ENCODE measurements around the gene BRPF3.
A peak's percentile ranks its signal among the peaks of the same experiment; 100 is the strongest.
"Not testable (repeated sequence)": the region's sequence is repeated elsewhere in the genome, so short reads cannot be mapped to it uniquely, and the experiment has no call there.

BRPF3 gene

DNA sequence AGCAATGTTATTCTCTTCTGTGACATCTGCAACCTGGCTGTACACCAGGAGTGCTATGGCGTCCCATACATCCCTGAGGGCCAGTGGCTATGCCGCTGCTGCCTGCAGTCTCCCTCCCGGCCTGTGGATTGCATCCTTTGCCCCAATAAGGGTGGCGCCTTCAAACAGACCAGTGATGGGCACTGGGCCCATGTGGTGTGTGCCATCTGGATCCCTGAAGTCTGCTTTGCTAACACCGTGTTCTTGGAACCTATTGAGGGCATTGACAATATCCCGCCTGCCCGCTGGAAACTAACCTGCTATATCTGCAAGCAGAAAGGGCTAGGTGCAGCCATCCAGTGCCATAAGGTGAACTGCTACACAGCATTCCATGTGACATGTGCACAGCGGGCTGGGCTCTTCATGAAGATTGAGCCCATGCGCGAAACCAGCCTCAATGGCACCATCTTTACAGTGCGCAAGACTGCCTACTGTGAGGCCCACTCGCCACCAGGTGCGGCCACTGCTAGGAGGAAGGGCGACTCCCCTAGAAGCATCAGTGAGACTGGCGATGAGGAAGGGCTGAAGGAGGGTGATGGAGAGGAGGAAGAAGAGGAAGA, 4.6 kb downstream of the BRPF3 start:
- no peak for DNase-seq

DNA sequence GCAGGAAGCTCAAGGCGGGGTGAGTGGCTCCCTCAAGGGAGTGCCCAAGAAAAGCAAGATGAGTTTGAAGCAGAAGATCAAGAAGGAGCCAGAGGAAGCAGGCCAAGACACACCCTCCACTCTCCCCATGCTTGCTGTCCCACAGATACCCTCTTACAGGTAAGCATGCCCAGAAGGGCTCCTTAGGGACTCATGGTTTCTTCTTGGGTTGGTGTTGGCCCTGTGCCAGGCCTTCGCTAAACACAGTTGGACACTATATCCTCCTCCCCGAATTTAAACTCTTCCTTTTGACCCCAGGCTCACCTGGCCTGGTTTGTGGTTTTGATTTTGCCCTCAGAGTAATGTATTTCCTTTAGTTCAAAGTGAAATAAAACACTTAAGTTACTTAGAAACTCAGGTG, 5.1 kb downstream of the BRPF3 start:
- no peak for DNase-seq

DNA sequence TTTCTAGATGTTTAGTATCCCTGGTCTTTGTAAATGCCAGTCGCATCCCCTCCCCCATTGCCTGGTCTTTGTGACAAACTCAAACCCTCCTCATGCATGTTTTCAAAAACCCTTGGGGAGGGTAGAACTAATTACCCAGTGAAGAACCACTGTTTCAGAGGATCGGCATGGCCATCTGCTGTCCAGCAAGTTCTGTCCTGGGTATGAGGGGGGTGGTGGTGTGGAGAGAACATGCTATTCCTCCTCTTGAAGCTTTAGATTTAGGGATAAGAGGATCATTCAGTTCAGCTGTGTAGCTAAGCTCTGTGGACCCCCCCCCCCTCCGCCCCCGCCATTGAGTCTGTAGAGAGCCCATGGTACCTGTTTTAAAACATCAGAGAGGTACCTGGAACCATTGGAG, 5.6 kb downstream of the BRPF3 start:
- DNase-seq, result no peak

DNA sequence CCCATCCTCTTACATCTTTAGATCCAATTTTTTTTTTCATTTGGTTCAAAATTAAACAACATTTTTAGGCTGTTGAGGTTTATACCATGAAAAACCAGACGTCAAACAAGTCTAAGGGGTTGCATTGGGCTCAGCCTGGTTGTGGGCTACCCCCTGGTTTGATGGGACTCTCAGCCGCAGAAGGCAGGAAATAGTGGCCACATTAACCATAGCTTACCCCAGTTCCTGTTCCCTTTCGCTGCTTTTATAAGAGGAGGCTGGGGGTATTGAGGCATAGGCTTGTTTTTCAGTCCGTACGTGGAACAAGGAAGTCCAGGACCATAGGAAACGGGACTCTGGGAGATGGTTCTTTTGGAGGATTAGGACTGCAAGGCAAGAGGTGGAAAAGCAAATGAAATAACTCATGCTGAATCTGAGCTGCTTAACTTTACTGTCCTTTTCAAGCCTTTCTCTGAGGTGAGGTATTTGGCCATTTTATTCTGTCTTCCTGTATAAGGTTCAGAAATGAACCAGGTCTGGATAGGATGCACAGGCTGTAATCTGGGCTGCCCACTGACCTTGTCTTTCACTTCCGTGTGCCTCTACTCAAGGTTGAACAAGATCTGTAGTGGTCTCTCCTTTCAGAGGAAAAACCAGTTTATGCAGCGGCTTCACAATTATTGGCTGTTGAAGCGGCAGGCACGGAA, 7.7 kb downstream of the BRPF3 start:
- DNase-seq, result peak; percentile 56

DNA sequence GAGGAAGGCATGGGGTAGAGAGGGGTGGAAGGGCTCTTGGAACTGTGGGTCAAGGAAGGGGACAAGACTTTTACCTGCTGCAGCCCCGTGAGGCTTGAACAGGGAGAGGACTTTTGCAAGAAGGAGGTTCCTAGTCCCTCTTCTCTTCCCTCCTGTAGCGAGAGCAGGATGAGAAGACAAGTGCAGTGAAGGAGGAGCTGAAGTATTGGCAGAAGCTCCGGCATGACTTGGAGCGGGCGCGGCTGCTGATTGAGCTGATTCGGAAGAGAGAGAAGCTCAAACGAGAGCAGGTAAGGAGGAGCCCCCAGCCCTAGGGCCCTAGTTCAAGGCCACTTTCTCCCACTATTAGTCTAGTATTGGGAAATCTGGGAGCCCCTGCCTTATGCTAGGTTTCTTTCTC, 10.6 kb downstream of the BRPF3 start:
- no peak for DNase-seq

DNA sequence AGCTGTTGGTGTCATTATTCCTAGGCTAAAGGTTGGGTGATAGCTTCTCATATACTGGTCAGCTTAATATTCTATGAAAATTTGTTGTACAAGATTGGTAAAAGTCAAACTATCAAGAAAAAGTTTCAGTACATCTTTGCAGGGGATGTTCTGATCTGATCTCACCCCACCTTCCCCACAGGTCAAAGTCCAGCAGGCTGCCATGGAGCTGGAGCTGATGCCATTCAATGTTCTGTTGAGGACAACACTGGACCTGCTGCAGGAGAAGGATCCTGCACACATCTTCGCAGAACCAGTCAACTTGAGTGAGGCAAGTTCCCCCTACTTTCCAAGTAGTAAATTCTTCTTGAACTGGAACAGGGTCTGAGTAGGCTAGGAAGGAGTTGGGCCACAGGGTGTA, 13.1 kb downstream of the BRPF3 start:
- DNase-seq, result no peak

DNA sequence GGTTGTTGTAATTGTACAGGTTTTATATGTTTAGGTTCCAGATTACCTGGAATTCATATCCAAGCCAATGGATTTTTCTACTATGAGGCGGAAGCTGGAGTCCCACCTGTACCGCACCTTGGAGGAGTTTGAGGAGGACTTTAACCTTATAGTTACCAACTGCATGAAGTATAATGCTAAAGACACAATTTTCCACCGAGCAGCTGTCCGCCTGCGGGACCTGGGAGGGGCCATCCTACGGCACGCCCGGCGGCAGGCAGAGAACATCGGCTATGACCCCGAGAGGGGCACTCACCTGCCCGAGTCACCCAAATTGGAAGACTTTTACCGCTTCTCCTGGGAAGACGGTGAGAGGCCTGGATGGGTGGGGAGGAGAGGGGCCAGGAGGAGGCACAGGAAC, 13.6 kb downstream of the BRPF3 start:
- DNase-seq, result no peak

DNA sequence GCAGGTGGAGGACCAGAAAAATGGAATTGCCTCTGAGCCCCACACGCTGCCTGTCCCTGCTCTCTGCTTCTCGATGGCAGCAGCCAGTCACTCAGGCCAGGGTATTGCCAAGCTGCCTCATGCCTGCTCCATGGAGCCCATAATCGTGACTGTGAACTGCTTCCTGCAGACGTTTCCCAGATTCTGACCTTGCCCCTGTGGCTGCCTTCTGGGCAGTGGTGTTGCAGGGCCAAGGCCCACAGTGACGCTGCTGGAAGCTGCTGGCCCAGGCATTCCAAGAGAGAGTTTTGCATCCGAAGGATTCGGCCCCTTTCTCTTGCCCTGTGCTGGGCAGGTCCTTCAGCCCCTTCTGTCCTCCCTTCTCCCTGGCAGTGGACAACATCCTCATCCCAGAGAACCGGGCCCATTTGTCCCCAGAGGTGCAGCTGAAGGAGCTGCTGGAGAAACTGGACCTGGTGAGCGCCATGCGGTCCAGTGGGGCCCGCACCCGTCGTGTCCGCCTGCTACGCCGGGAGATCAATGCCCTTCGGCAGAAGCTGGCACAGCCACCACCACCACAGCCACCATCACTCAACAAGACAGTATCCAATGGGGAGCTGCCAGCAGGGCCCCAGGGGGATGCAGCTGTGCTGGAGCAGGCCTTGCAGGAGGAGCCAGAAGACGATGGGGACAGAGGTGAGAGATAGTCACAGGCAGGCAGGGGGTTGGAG, 14.5 kb downstream of the BRPF3 start:
- no peak for DNase-seq

DNA sequence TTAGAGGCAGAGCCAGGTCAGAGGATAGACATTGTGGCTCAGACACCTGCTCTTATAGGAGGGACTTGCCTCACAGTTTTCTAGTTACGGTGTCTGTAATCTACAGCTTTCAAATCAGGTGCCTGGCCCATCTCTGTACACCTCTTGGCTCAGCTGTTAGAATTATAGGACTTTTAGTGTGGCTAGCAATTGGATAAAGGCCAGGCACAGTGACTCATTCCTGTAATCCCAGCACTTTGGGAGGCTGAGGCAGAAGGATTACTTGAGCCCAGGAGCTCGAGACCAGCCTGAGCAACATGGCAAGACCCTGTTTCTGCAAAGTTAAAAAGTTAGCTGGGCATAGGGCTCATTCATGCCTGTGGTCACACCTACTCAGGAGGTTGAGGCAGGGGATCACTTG, 20.0 kb downstream of the BRPF3 start:
- no peak for DNase-seq

DNA sequence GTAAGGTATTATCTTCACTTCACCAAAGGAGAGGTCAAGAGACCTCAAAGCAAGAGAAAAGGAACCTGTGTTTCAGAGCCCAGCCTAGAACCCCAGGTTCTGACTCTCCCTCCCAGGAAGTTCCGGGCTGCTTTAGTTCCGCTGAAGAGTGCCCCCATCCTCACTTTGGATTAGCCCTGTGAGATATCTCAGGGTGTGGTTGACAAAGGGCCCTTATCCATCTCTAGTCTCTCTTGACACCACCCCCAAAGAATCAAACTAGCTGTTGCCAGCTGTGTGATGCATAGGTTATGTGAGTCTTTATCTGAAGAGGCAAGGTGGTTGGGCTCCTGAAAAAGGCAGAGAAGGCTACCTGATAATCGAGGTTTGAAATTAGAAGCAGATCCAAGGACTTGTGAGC, 20.6 kb downstream of the BRPF3 start:
- no peak for DNase-seq

DNA sequence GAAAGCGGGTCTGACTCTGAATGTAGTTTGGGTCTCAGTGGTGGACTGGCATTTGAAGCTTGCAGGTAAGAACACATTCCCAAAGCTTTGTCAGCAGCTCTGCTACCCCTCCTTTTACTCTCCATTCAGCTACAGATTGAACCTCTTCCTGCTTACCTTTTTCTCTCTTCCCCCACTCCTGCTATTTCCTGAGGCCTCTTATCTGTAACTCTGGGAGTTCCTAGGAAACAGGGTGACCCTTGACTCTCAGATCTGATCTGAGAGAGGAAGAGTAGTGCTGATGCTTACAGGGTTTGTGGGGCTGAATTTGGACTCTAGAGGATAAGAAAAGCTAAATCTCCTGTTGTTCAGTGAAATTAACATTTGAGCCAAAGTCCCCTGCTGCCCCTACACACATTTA, 21.4 kb downstream of the BRPF3 start:
- DNase-seq, result no peak

DNA sequence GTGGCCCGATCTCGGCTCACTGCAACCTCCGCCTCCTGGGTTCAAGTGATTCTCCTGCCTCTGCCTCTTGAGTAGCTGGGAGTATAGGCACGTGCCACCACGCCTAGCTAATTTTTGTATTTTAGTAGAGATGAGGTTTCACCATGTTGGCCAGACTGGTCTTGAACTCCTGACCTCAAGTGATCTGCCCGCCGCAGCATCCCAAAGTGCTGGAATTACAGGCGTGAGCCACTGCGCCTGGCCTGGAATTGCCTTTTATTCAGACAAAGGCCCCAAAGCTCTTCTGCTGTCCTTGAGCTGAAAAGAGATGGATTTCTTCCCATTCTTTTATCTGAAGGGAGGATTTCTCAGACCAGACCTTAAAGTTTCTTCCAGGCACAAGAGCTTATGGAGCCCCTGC, 22.0 kb downstream of the BRPF3 start:
- not testable (repeated sequence) for DNase-seq

DNA sequence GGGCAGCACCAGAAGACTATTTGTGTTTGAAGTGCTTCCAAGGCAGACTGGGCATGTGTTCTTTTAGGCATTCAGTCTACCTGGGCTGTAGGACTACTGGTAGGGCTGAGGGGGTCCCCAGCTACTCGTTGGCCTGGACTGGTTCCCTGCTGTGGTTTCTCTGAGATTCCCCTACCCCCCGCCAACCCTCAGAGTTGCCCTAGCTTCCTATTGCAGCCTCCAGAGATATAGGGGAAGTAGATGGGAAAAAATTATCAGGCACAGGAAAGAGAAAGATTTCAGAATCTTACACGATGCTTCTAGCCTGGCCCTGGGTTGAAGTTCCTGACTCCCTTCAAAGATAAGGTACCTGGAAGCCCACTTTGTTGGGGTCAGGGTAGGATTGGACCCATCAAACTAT, 22.5 kb downstream of the BRPF3 start:
- no peak for DNase-seq

DNA sequence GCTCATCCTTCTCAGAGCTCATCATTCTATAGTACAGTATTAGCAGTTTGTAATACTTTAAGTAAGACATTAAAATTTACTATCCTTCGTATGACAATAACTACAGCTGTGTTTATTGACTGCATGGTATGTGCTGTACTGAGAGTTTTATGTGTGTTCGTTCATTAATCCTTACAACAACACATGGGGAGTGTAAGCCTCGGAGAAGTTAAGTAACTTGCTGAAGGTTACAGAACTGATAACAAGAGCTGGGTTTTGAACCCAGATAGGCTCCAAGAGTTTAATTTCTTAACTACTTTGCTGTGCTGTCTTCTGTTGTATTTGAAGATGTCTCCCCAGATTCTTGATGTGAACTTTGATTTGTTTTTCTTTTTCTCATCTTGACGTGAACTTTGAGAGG, 23.7 kb downstream of the BRPF3 start:
- no peak for DNase-seq

DNA sequence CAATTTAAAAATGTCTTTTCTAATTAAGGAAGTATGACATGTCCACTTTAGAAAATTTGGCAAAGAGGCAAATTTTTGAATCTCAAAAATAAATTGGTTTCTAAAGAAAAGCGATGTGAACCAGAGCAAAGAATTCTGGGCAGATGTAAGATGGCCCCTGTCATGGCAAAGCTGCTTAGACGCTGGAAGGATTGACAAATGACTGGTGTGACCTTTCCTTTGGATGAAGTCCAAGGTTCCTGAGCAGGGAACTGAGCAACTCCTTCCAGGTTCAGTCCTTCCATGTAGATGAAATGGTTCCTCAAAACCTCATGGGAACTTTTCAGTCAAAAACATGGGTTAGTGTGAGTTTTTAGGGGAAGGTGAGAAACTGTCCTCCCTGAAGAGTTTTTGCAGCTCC, 25.1 kb downstream of the BRPF3 start:
- DNase-seq, result no peak

DNA sequence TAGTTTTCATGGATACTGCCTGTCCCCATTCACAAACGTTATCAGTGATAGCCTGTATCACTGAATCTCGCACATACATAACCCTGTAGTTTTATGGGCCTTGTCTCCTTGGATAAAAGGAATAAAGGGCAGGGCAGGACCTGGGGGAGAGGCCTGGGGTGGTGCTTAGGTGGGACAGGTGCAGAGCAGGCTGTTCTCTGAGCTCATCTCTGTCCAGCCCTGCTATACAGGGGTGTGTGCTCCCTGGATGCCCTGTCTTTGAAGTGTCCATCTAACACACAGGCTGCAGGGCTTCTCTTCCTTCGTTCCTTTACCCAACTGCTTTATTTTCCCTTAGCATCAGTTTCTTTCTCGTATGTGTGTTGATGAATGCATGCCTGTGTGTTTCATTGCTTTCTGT, 26.4 kb downstream of the BRPF3 start:
- DNase-seq, result no peak

DNA sequence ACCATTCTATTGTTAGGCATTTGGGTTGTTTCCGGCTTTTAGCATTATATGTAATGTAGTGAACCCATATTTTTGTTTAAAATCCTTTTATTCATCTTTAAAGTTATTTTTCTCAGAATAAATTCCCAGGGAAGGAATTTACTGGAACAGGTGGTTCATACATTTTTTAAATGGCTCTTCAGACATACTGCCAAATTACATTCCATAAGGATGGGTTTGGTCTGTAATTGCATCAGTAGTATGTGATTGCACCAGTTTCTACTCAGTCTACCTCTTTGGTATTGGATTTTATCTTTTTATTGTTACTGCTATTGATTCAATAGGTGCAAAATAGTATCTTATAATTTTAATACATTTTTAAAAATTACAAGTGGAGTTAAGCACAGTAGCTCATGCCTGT, 27.2 kb downstream of the BRPF3 start:
- DNase-seq, result no peak

DNA sequence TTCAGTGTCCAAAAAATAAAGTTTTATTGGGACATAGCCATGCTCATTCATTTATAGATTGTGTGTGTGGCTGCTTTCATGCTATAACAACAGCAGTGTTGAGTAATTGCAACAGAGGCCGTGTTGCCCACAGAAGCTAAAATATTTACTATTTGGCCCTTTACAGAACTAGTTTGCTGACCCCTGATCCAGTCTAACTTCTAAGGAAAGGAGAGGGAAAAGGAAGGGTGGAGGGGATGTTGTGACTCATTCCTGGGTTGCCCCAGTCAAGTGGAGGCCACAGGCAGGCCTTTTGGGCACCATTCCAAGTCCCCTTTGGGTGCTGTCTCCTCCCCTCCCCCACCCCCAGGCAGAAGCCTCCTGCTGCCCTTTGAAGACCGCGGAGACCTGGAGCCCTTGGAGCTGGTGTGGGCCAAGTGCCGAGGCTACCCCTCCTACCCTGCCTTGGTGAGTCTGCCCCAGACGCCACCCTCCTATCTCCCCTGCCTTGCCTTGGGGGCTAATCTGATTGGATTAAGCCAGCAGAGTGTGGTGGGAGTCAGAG, 28.4 kb downstream of the BRPF3 start:
- DNase-seq, result no peak

DNA sequence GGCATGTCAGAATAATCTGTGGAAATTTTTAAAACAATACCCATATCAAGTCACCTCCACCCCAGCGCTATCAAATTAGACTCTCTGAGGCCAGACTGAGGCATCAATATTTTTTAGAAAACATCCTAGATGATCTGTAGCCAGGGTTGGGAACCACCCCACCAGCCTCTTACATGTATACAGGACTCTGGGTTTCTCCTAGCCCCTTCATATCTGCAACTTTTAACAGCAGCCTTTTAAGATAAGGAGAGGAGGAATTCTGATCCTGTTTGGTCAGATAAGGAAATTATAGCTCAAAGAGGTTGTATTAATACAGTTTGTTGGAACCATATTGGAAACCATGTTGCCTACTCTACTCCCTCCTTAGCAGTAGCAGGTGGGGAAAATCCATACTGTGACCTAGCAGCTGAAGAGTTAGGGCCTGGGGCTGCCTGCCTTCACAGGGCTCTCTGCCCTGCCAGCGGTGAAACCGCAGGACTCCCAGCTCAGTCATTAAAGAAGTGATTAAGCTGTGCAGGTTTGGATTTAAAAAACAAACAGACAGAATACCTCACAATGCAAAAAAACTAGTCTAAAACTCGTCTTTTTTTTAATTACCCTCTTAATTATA, 30.0 kb downstream of the BRPF3 start:
- DNase-seq, result no peak

DNA sequence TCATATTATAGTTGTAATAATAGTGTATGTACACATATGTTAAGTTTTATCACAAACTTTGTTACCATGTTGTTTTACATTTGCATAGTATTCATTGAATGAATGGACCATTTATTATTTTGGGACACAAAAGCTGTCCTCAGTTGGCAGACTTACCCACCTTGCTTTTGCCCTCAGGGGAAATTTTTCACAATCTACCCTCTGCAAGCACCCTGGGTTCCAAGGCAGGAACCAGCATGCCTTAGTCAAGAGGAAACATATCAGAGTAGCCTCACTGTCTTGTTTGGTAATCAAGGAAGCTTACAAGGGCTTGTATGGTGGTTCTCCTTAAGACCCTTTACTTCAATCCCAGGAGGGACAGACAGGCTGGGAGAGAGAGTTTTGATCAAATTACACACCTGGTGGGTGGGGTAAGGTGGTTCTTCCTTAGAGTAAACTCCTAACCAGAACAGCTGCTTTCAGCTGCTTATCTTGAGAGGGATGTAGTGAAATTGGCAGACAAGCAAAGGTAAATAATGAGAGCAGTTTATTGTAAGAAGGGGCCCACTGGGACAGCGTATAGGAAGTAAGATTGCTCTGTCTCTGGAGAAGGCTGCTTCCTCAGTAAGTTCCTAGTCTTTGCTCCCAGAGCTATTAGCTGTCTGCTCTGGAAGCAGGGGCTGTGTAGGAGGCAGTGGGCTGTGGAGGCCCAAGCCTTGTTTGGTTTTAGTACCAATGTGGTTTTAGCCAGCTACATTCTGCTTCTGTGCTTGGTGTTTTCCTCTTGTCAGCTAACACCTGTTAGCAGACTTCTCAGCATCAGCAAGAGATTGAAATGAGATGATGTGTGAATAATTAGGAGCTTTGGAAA, 31.1 kb downstream of the BRPF3 start:
- no peak for DNase-seq

DNA sequence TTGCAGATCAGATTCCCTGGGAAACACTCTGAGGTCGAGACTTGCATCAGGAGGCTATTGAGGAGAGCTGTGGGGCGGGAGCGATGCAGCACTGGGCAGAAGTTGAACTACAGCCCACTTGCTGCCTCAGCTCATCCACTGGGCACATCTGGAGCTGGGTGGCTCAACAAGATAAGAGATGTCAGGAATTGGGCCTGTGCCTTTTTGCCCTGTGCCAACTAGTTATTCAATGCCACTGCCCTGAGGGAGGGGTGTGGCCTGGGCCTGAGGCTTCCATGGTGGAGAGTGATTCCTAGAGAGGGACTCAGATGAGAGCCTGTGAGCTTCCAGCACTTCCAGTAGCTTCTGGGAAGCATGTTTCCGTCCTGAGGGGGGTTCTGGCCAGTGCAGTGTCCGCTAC, 32.7 kb downstream of the BRPF3 start:
- no peak for DNase-seq

DNA sequence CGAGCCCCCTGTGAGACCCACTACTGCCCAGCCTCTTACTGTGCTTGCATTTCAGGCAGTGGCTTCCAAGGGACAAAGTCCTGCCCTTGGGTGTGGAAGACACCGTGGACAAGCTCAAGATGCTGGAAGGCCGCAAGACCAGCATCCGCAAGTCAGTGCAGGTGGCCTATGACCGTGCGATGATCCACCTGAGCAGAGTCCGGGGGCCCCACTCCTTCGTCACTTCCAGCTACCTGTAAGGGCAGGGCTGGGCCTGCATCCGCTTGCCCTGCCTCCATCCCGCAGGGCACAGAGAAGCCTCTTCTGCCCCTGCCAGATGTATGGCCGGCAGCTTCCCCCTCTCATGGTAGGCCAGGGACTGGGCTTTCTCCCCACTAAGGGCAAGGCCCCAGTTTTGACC, 33.8 kb downstream of the BRPF3 start:
- DNase-seq, result no peak

DNA sequence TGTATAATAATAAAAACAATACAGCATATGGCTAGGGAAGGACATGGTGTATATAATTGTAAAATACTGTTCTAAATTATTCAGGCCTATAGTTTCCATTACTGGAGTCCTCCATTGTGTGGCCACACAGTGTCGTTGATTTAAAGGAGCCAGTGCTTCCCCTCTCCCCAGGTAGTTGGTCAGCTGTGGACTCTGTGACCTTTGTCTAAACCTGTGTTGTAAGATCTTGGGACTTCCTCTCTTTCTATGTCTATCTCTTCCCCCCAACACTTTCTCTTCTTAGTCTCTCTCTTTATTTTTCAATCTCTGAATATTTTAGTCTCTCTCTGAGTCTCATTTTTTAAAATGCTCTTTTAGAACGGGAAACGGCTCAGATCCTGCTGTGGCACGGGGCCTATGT, 35.6 kb downstream of the BRPF3 start:
- no peak for DNase-seq

Data from GDM1 (cell line).